Diencephalon (tissue), 1 donor: ENCODE data around the gene BCLAF3. TPM values are rescaled to one million over a fixed set of nuclear protein-coding genes. Genes with fewer than 3 reads are reported as not detected.

Experiments used
- small RNA-seq: library from RNA; depleted of rRNA; stranded (forward); fragments of <200 nt; gene quantifications from one replicate; pipeline ENCODE3, GENCODE V24; 2014
- total RNA-seq: library from RNA; depleted of rRNA; stranded (reverse); fragments of >200 nt; gene quantifications from one replicate; pipeline ENCODE4 v1.2.3, GENCODE V29; 2014

BCLAF3 gene
- 31.1 TPM for total RNA-seq

DNA sequence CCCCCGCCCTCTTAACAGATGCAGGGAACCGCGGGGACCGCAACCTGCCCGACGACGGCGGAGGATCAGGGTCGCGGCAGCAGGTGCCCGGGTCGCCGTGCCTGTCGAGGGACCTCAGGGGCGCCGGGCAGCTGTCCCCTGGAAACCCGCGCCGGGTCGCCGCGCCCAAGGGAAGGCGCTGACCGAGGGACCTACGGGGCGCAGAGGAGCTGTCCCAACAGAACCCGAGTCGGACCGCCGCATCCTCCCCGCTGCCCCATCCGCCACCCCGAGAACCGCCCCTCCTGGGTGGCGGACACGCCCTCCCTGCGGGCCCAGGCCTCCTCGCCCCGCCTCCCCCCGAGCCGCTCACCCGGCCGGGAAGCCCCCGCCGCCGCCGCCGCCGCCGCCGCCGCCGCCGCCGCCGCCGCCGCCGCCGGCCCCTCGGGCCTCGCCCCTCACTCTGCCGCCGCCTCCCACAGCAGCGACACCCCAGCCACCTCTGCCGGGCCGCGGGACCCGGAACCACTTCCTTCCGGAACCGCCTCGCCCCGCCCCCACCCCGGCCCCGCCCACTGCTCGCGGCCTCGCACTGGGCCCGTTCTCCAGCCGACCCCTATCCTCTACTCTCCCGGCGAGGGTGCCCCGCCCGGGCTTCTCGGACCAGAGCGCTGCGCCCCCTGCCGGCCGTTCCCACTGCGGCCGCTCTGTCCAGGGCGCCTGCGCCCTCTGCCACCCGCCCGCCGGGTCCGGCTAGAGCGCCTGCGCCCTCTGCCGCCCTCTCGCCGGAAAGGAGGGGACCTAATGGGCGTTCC lies at the start of gene BCLAF3:
TSS of gene BCLAF3 (minus strand) at position 506 of the 794 bp plus-strand sequence. CDS start 20,797 bp downstream, outside the sequence.

Small RNA genes lying within 50 kb of the gene (small RNA-seq; reads per million reads assigned to genes)
- 0.08 reads per million for gene MIR23C
- not detected for gene RF00019

Other genes with a start within 250 kb of the BCLAF3 start
- 26.5 TPM for gene SH3KBP1, start 103.5 kb downstream of the BCLAF3 start, total RNA-seq
- gene MAP7D2, start 125.8 kb upstream of the BCLAF3 start, total RNA-seq = 25.1 TPM
- gene EIF1AX, start 150.8 kb upstream of the BCLAF3 start, total RNA-seq = 80.3 TPM